OCI-LY1 (cell line): ENCODE data around the gene PKD2L1.

Experiments used
- EZH2 ChIP-seq: fragments of 200-600 bp; sonication (generic), shearing (Covaris generic); IDR thresholded peaks from 2 replicates; pipeline ENCODE4 v1.8.0; 2017; ENCODE audit warnings: borderline replicate concordance, mixed run types, mild to moderate bottlenecking, antibody characterized with exemption, low read length, moderate library complexity, mixed read lengths
- TF ChIP-seq, protein P1 (sequence below): fragments of 200-600 bp; sonication (generic), shearing (Covaris generic); IDR thresholded peaks from 2 replicates; pipeline ENCODE4 v1.5.1; 2017; ENCODE audit warnings: mild to moderate bottlenecking, antibody characterized with exemption, low read length, moderate library complexity, mixed read lengths

DNA sequence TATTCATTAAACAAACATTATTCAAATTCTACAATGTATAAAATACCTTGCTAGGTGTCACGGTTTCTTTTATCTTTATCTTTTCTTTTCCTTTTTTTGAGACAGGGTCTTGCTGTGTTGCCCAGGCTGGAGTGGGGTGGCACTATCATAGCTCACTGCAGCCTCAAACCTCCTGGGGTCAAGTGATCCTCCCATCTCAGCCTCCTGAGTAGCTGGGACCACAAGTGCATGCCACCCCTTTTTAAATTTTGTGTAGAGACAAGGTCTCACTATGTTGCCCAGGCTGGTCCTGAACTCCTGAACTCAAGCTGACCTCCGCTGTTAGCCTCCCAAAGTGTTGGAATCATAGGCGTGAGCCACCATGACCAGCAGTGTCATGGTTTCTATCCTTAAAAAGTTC is 25.6 kb downstream of the PKD2L1 start:
- TF ChIP-seq, protein P1, sequence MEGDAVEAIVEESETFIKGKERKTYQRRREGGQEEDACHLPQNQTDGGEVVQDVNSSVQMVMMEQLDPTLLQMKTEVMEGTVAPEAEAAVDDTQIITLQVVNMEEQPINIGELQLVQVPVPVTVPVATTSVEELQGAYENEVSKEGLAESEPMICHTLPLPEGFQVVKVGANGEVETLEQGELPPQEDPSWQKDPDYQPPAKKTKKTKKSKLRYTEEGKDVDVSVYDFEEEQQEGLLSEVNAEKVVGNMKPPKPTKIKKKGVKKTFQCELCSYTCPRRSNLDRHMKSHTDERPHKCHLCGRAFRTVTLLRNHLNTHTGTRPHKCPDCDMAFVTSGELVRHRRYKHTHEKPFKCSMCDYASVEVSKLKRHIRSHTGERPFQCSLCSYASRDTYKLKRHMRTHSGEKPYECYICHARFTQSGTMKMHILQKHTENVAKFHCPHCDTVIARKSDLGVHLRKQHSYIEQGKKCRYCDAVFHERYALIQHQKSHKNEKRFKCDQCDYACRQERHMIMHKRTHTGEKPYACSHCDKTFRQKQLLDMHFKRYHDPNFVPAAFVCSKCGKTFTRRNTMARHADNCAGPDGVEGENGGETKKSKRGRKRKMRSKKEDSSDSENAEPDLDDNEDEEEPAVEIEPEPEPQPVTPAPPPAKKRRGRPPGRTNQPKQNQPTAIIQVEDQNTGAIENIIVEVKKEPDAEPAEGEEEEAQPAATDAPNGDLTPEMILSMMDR, result no peak
- TF ChIP-seq EZH2, result no peak
